GM06990 (cell line): ENCODE data around the gene PRPF19.

Experiments used
- DNase-seq: peaks from one replicate; pipeline ENCODE4 v3.0.0-alpha.2; 2011; ENCODE audit not compliant: insufficient read length; ENCODE audit errors: extremely low read depth
- H3K27me3 ChIP-seq: replicated peaks from 2 replicates; pipeline ENCODE4 v1.6.0; 2011; ENCODE audit warnings: low read length; ENCODE audit not compliant: control insufficient read depth, insufficient read depth
- H3K36me3 ChIP-seq: 2 replicates; pipeline ENCODE4 v1.5.1; 2011; ENCODE audit warnings: low read length; ENCODE audit not compliant: control insufficient read depth, insufficient read depth
- H3K4me3 ChIP-seq: replicated peaks from 2 replicates; pipeline ENCODE4 v1.5.1; 2011; ENCODE audit warnings: low read depth, mild to moderate bottlenecking, control low read depth, low read length
- CTCF ChIP-seq: IDR thresholded peaks from 2 replicates; pipeline ENCODE4 v1.5.1; 2011; ENCODE audit warnings: low read length, control low read depth, mild to moderate bottlenecking, inconsistent platforms; ENCODE audit not compliant: insufficient read depth, poor library complexity, severe bottlenecking

PRPF19 gene

DNA sequence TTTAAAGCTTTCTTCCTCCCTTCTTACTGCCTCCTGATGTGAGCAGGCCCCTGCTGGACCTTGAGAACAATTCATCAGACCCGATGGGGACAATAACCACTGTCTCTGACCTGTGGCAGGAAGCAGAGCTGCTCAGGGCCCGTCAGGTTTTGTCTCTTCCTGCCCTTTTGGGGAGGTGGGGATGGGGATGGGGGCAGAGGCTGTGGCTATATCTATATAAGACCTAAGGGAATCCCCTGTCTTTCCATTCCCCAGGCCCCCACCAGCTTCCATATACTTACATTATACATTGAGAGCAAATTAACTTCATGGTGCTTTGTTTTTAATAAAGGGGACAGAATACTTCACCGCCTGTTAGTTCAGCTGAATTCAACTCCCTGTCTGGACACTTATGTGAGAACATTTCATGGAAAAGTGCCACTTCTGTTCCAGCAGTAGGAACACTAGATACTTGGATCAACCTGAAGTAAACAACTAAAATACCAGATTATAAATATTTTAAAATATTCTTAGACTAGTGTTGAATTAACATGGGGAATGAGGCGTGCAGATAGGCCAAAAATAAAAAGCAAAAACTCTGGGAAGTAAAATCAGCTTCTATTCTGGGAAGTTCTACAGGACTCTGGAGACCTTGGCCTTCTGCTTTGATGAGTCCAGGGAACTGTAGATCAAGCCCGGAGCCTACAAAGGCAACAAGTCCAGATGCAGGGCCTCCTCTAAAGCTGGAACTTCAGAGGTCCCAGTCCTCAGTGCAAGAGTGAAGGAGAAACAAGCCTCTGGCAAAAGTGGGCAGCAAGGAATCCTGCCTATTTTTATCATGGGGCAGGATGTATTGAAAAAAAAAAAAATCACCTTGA is 27.9 kb downstream of the PRPF19 start:
- TF ChIP-seq CTCF: no peak
- no peak overlapping the region for H3K4me3 ChIP-seq
- peaks cover 5% of the 10 kb centered on the region for H3K36me3 ChIP-seq
- no peak for DNase-seq
- no peaks in the 10 kb centered on the region for H3K27me3 ChIP-seq

DNA sequence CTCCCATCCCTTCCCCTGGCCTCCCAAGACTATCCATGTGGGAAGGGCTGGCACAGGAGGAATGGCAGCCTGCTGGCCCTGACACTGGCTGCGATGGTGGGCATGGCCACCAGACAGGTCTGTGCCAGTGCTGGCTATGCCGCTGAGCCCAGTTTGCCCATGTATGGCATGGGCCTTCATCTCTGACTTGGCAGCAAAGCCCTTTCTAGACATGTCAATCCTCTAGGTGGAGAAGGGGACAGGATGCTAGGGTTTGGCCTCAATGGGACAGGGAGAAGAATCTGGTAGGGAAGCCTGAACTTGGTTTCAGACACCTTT is 30.3 kb downstream of the PRPF19 start:
- Histone ChIP-seq H3K27me3 (no peaks in the 10 kb centered on the region), H3K4me3 (no peak overlapping the region), H3K36me3 (peaks cover 5% of the 10 kb centered on the region)
- no peak for DNase-seq
- TF ChIP-seq CTCF: no peak

GRCh38 chr11:60875366-60876167 is 30.8 kb downstream of the PRPF19 start:
- peaks cover 5% of the 10 kb centered on the region for H3K36me3 ChIP-seq
- no peaks in the 10 kb centered on the region for H3K27me3 ChIP-seq
- DNase-seq: no peak
- TF ChIP-seq CTCF: no peak
- no peak overlapping the region for H3K4me3 ChIP-seq

DNA sequence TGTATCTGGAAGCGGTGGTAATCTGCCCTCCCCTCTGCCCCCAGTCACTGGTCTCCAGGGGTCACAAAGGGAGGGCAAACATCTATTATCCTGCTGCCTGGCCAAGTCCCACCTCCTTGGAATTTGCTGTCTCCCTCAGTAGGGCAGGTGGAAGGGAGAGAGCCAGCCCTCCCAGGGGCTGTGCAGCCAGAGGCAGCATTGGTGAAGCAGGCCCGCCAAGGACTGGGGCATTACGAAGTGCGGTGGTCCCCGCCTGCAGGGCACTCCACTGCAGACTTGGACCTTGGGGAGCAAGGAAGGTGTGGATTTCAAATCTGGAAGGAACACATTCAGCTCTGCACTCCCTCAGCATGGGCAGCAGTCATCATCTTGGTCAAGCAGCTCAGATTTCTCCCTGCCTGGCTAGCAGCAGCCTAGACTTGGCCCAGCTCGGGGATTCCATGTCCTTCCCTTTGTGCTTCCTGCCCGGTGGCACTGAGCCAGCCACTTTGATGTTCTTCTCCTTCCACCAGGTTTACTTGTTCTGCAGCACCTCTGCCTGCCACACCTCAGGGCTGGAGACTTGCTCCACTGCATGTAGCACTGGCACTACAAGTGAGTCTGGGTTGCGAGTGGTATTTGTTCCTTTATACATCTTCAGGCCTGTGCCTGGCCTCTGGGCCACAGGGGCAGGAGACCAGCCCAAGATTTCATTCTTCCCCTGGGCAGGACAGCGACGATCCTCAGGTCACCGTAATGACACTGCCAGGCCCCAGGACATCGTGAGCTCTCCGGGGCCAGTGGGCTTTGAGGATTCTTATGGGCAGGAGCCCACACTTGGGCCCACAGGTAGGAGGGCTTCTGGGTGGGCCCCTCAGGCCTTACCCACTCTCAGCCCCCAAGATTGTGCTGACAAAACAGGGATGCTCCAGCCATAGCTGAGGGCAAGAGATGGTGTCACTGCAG is 31.7 kb downstream of the PRPF19 start:
- H3K27me3 ChIP-seq: no peaks in the 10 kb centered on the region
- no peak for TF ChIP-seq CTCF
- no peak overlapping the region for H3K4me3 ChIP-seq
- DNase-seq: no peak
- H3K36me3 ChIP-seq: peaks cover under 1% of the 10 kb centered on the region

- no peak for TF ChIP-seq CTCF
- Histone ChIP-seq H3K4me3 (no peak overlapping the region), H3K27me3 (no peaks in the 10 kb centered on the region), H3K36me3 (no peaks in the 10 kb centered on the region)
- no peak for DNase-seq
Measured at GRCh38 chr11:60873533-60873932, 32.9 kb downstream of the PRPF19 start.
